Mesenchymal stem cell (in vitro differentiated cells and primary cell): Measurements from ENCODE around the gene MRPS24.

Source experiments
- DNase-seq: peaks from one replicate; pipeline ENCODE4 v3.0.0-alpha.2; 2013
- H2AFZ ChIP-seq: one replicate; pipeline ENCODE4 v1.6.1; 2013; ENCODE audit warnings: low read depth, mild to moderate bottlenecking, control low read depth, inconsistent platforms, low read length, moderate library complexity
- H2AK5ac ChIP-seq: 2 replicates; pipeline ENCODE4 v1.6.1; 2013; ENCODE audit warnings: low read length, moderate library complexity, mild to moderate bottlenecking, inconsistent platforms; ENCODE audit not compliant: severe bottlenecking
- H2BK120ac ChIP-seq: one replicate; pipeline ENCODE4 v1.6.1; 2013; ENCODE audit warnings: low read depth, mild to moderate bottlenecking, inconsistent platforms, low read length, moderate library complexity
- H2BK12ac ChIP-seq, 2 experiments: one replicate each; pipeline ENCODE4 v1.6.1; 2013; ENCODE audit warnings: inconsistent platforms in 2 of 2, low read length in 2 of 2, mild to moderate bottlenecking in 2 of 2, moderate library complexity in 2 of 2, control low read depth in 1 of 2
- H2BK15ac ChIP-seq: one replicate; pipeline ENCODE4 v1.6.1; 2013; ENCODE audit warnings: mild to moderate bottlenecking, low read depth, inconsistent platforms; ENCODE audit not compliant: poor library complexity, severe bottlenecking
- H2BK5ac ChIP-seq: 2 replicates; pipeline ENCODE4 v1.6.1; 2013; ENCODE audit warnings: low read depth, mild to moderate bottlenecking, low read length, control low read depth, inconsistent platforms; ENCODE audit not compliant: poor library complexity, severe bottlenecking
- H3K14ac ChIP-seq, 2 experiments: one replicate each; pipeline ENCODE4 v1.6.1; 2013; ENCODE audit warnings: inconsistent platforms in 2 of 2, low read length in 2 of 2, control low read depth in 1 of 2, mild to moderate bottlenecking in 1 of 2, moderate library complexity in 1 of 2
- H3K18ac ChIP-seq, 2 experiments: one replicate each; pipeline ENCODE4 v1.6.1; 2013; ENCODE audit warnings: inconsistent platforms in 2 of 2, low read length in 2 of 2, control low read depth in 1 of 2, low read depth in 1 of 2, mild to moderate bottlenecking in 1 of 2
- H3K23ac ChIP-seq, 2 experiments: one replicate each; pipeline ENCODE4 v1.6.1; 2013; ENCODE audit warnings: inconsistent platforms in 2 of 2, low read length in 2 of 2, mild to moderate bottlenecking in 2 of 2, moderate library complexity in 2 of 2, control low read depth in 1 of 2
- H3K27ac ChIP-seq: 2 replicates; pipeline ENCODE4 v1.5.1; 2013; ENCODE audit warnings: mild to moderate bottlenecking, moderate library complexity, low read length, control low read depth, inconsistent platforms; ENCODE audit not compliant: poor library complexity, severe bottlenecking
- H3K27me3 ChIP-seq, 2 experiments: 2 replicates each; pipeline versions ENCODE4 v1.6.1 to v1.7.0; 2013; ENCODE audit warnings: low read length in 2 of 2, mild to moderate bottlenecking in 2 of 2, moderate library complexity in 2 of 2, control low read depth in 1 of 2, inconsistent platforms in 1 of 2; ENCODE audit not compliant: control insufficient read depth in 1 of 2, insufficient read depth in 1 of 2
- H3K36me3 ChIP-seq, 2 experiments: 2 replicates each; pipeline versions ENCODE4 v1.6.1 to v1.7.0; 2013; ENCODE audit warnings: low read length in 2 of 2, control low read depth in 1 of 2, inconsistent platforms in 1 of 2, low read depth in 1 of 2, mild to moderate bottlenecking in 1 of 2; ENCODE audit not compliant: insufficient read depth in 2 of 2, control insufficient read depth in 1 of 2
- H3K4ac ChIP-seq, 2 experiments: one replicate each; pipeline ENCODE4 v1.6.1; 2013; ENCODE audit warnings: inconsistent platforms in 2 of 2, low read length in 2 of 2, mild to moderate bottlenecking in 2 of 2, moderate library complexity in 2 of 2, control low read depth in 1 of 2, low read depth in 1 of 2
- H3K4me1 ChIP-seq: 2 replicates; pipeline ENCODE4 v1.6.1; 2013; ENCODE audit warnings: low read depth, low read length, control low read depth; ENCODE audit not compliant: control insufficient read depth, insufficient read depth
- H3K4me2 ChIP-seq: 2 replicates; pipeline ENCODE4 v1.6.1; 2013; ENCODE audit warnings: low read length, mild to moderate bottlenecking, inconsistent platforms; ENCODE audit not compliant: poor library complexity, severe bottlenecking
- H3K4me3 ChIP-seq, 2 experiments: 2 replicates each; pipeline versions ENCODE4 v1.5.1 to v1.7.0; 2013; ENCODE audit warnings: low read length in 2 of 2, mild to moderate bottlenecking in 2 of 2, control low read depth in 1 of 2, low read depth in 1 of 2; ENCODE audit not compliant: insufficient read depth in 1 of 2
- H3K79me1 ChIP-seq: replicated peaks from 2 replicates; pipeline ENCODE4 v1.6.1; 2013; ENCODE audit warnings: mild to moderate bottlenecking, control low read depth, low read length, inconsistent platforms; ENCODE audit not compliant: poor library complexity, severe bottlenecking
- H3K9ac ChIP-seq: 2 replicates; pipeline ENCODE4 v1.7.0; 2013; ENCODE audit warnings: mild to moderate bottlenecking, low read length, moderate library complexity
- H3K9me3 ChIP-seq: 2 replicates; pipeline ENCODE4 v1.7.0; 2013; ENCODE audit warnings: mild to moderate bottlenecking, low read length; ENCODE audit not compliant: control insufficient read depth
- H4K8ac ChIP-seq: one replicate; pipeline ENCODE4 v1.6.1; 2013; ENCODE audit warnings: inconsistent platforms, mild to moderate bottlenecking, low read length, moderate library complexity
- H4K91ac ChIP-seq: one replicate; pipeline ENCODE4 v1.6.1; 2013; ENCODE audit warnings: mild to moderate bottlenecking, low read length, inconsistent platforms
- WGBS: methylation state at CpG from one replicate; pipeline ENCODE4 v1.1.7; 2013; ENCODE audit warnings: mixed read lengths; 5-methylcytosine and 5-hydroxymethylcytosine counted together

MRPS24 gene

GRCh38 chr7:43876241-43876640 lies 6.9 kb upstream of the MRPS24 start:
- H3K18ac ChIP-seq, result no peak overlapping the region
- H3K79me1 ChIP-seq, result peaks cover 42% of the 10 kb centered on the region
- H2AK5ac ChIP-seq, result no peak overlapping the region
- no peak overlapping the region for H3K27ac ChIP-seq
- 95% methylated on average over 7 of the region's 7 CpGs for WGBS
- no peak overlapping the region for H3K4ac ChIP-seq
- no peak overlapping the region for H2BK5ac ChIP-seq
- peaks cover 57 to 66% of the 10 kb centered on the region in 2 experiments for H3K36me3 ChIP-seq
- peaks cover 22% of the 10 kb centered on the region for H3K4me1 ChIP-seq
- H4K8ac ChIP-seq, result no peak overlapping the region
- H3K4me3 ChIP-seq, result no peak overlapping the region
- H4K91ac ChIP-seq, result no peak overlapping the region
- H2BK15ac ChIP-seq, result no peak overlapping the region
- H3K4me2 ChIP-seq, result no peak overlapping the region
- H3K14ac ChIP-seq, result no peak overlapping the region
- H3K9ac ChIP-seq, result no peak overlapping the region
- no peak overlapping the region for H3K23ac ChIP-seq
- DNase-seq, result no peak
- H2AFZ ChIP-seq, result no peak overlapping the region
- peak overlapping the region; percentile 37 for H2BK120ac ChIP-seq
- H2BK12ac ChIP-seq, result no peak overlapping the region
- H3K9me3 ChIP-seq, result no peaks in the 10 kb centered on the region
- no peaks in the 10 kb centered on the region for H3K27me3 ChIP-seq

- Histone ChIP-seq H2BK5ac (no peak overlapping the region), H2BK12ac (peak overlapping the region in 1 of 2 experiments; percentile 12), H3K9me3 (no peaks in the 10 kb centered on the region), H3K27ac (no peak overlapping the region), H3K36me3 (peaks cover 41 to 42% of the 10 kb centered on the region in 2 experiments), H3K4me1 (peaks cover 15% of the 10 kb centered on the region), H2BK15ac (no peak overlapping the region), H3K79me1 (peaks cover 38% of the 10 kb centered on the region), H3K27me3 (no peaks in the 10 kb centered on the region), H3K4ac (no peak overlapping the region), H3K4me2 (no peak overlapping the region), H2BK120ac (peak overlapping the region; percentile 71), H2AFZ (no peak overlapping the region), H2AK5ac (peak overlapping the region; percentile 66), H4K91ac (no peak overlapping the region), H4K8ac (no peak overlapping the region), H3K18ac (no peak overlapping the region), H3K9ac (peak overlapping the region; percentile 84), H3K4me3 (peak overlapping the region in 1 of 2 experiments; percentile 46), H3K14ac (no peak overlapping the region), H3K23ac (no peak overlapping the region)
- peak; percentile 43 for DNase-seq
- WGBS, result 95% methylated on average over 5 of the region's 5 CpGs
Observed at GRCh38 chr7:43873300-43873699, 4.0 kb upstream of the MRPS24 start.

GRCh38 chr7:43872406-43873110 lies 3.2 kb upstream of the MRPS24 start:
- H3K14ac ChIP-seq, result no peak overlapping the region
- no peaks in the 10 kb centered on the region for H3K27me3 ChIP-seq
- no peak overlapping the region for H2BK5ac ChIP-seq
- H3K4ac ChIP-seq, result no peak overlapping the region
- H3K4me1 ChIP-seq, result peaks cover 16% of the 10 kb centered on the region
- peak overlapping the region in 1 of 2 experiments; percentile 59 for H3K4me3 ChIP-seq
- no peak overlapping the region for H4K91ac ChIP-seq
- H2BK15ac ChIP-seq, result no peak overlapping the region
- no peak overlapping the region for H2AFZ ChIP-seq
- no peak overlapping the region for H3K27ac ChIP-seq
- DNase-seq, result peak; percentile 90
- H3K4me2 ChIP-seq, result no peak overlapping the region
- no peak overlapping the region for H3K18ac ChIP-seq
- peaks cover 32% of the 10 kb centered on the region for H3K79me1 ChIP-seq
- peak overlapping the region; percentile 66 for H2AK5ac ChIP-seq
- no peaks in the 10 kb centered on the region for H3K9me3 ChIP-seq
- H2BK12ac ChIP-seq, result peak overlapping the region in 1 of 2 experiments; percentile 79
- peaks cover 34 to 41% of the 10 kb centered on the region in 2 experiments for H3K36me3 ChIP-seq
- peak overlapping the region; percentile 84 for H3K9ac ChIP-seq
- H3K23ac ChIP-seq, result no peak overlapping the region
- 70% methylated on average over 7 of the region's 7 CpGs for WGBS
- peak overlapping the region; percentile 71 for H2BK120ac ChIP-seq
- H4K8ac ChIP-seq, result peak overlapping the region; percentile 19

- Histone ChIP-seq H2BK12ac (no peak overlapping the region), H3K4me2 (no peak overlapping the region), H3K18ac (peak overlapping the region in 1 of 2 experiments; percentile 21), H4K8ac (no peak overlapping the region), H3K9ac (no peak overlapping the region), H3K36me3 (peaks cover 28 to 38% of the 10 kb centered on the region in 2 experiments), H3K27me3 (no peaks in the 10 kb centered on the region), H2AFZ (no peak overlapping the region), H2BK120ac (no peak overlapping the region), H3K4me3 (no peak overlapping the region), H3K9me3 (no peaks in the 10 kb centered on the region), H3K79me1 (peaks cover 21% of the 10 kb centered on the region), H3K4me1 (peaks cover 16% of the 10 kb centered on the region), H2BK15ac (no peak overlapping the region), H2AK5ac (peak overlapping the region; percentile 99), H3K23ac (no peak overlapping the region), H3K27ac (peak overlapping the region; percentile 38), H3K14ac (no peak overlapping the region), H2BK5ac (no peak overlapping the region), H4K91ac (no peak overlapping the region), H3K4ac (no peak overlapping the region)
- DNase-seq, result no peak
- WGBS, result 100% methylated on average over 1 of the region's 3 CpGs
Observed at GRCh38 chr7:43871064-43871463, 1.7 kb upstream of the MRPS24 start.
